Endothelial cell of hepatic sinusoid (primary cell): ENCODE results near the gene FAM169A.
"Not testable (repeated sequence)": the region's sequence is repeated elsewhere in the genome, so short reads cannot be mapped to it uniquely, and the experiment has no call there.

Source experiments
- in situ Hi-C: cut with HindIII; loops from 2 replicates; pipeline ENCODE4 v1.10.0; 2017; ENCODE audit warnings: low sequenced_read_pairs

The FAM169A gene

GRCh38 chr5:74865804-74866595 is at the start of gene FAM169A:
TSS of gene FAM169A (minus strand) at chr5:74866387. CDS start at chr5:74841676, 24,711 bp downstream.
- in situ Hi-C loops: loop anchor here (25.0 kb wide), 1 partner anchor 96 kb away; no protein-coding TSS in a partner anchor

GRCh38 chr5:74915488-74915887 is 49.3 kb upstream of the FAM169A start:
- in situ Hi-C loops: no loop called here

- in situ Hi-C loops: not testable (repeated sequence)
Observed at GRCh38 chr5:74911421-74911820, 45.2 kb upstream of the FAM169A start.

GRCh38 chr5:74909888-74910287 is 43.7 kb upstream of the FAM169A start:
- in situ Hi-C loops: not testable (repeated sequence)

GRCh38 chr5:74908237-74908636 is 42.0 kb upstream of the FAM169A start:
- in situ Hi-C loops: not testable (repeated sequence)

- in situ Hi-C loops: not testable (repeated sequence)
Observed at GRCh38 chr5:74904713-74905112, 38.5 kb upstream of the FAM169A start.

GRCh38 chr5:74903165-74903787 is 37.1 kb upstream of the FAM169A start:
- in situ Hi-C loops: no loop called here

GRCh38 chr5:74897049-74897448 is 30.9 kb upstream of the FAM169A start:
- in situ Hi-C loops: no loop called here

GRCh38 chr5:74895906-74896305 is 29.7 kb upstream of the FAM169A start:
- in situ Hi-C loops: no loop called here

- in situ Hi-C loops: no loop called here
Observed at GRCh38 chr5:74894351-74894750, 28.2 kb upstream of the FAM169A start.

- in situ Hi-C loops: no loop called here
Observed at GRCh38 chr5:74892921-74893320, 26.7 kb upstream of the FAM169A start.

GRCh38 chr5:74889523-74890105 is 23.4 kb upstream of the FAM169A start:
- in situ Hi-C loops: no loop called here

GRCh38 chr5:74888117-74888516 is 21.9 kb upstream of the FAM169A start:
- in situ Hi-C loops: no loop called here

- in situ Hi-C loops: no loop called here
Observed at GRCh38 chr5:74885170-74885569, 19.0 kb upstream of the FAM169A start.

GRCh38 chr5:74882379-74883134 is 16.4 kb upstream of the FAM169A start:
- in situ Hi-C loops: not testable (repeated sequence)

- in situ Hi-C loops: no loop called here
Observed at GRCh38 chr5:74877624-74878304, 11.6 kb upstream of the FAM169A start.

- in situ Hi-C loops: no loop called here
Observed at GRCh38 chr5:74875994-74876791, 10.0 kb upstream of the FAM169A start.

GRCh38 chr5:74873525-74874249 is 7.5 kb upstream of the FAM169A start:
- in situ Hi-C loops: loop anchor here (25.0 kb wide), 1 partner anchor 89 kb away; no protein-coding TSS in a partner anchor
